ENCODE results near the gene LRRC74A.

The LRRC74A gene

GRCh38 chr14:76810953-76811400, 15.2 kb upstream of the LRRC74A start:
- no peak for DNase-seq (ENCODE audit: low spot score)

GRCh38 chr14:76811561-76811960, 14.6 kb upstream of the LRRC74A start:
- no peak for DNase-seq (ENCODE audit: low spot score)

GRCh38 chr14:76812093-76812421, 14.2 kb upstream of the LRRC74A start:
- DNase-seq (ENCODE audit: low spot score): no peak

GRCh38 chr14:76812422-76813383, 13.5 kb upstream of the LRRC74A start, which contains the start of gene ANGEL1:
ANGEL1 (minus strand) TSS chr14:76812882; CDS start chr14:76812827, 55 bp downstream.
- DNase-seq (ENCODE audit: low spot score): peak; percentile 68

GRCh38 chr14:76814726-76815645, 11.2 kb upstream of the LRRC74A start:
- no peak for DNase-seq (ENCODE audit: low spot score)

- DNase-seq (ENCODE audit: low spot score): no peak
Measured at GRCh38 chr14:76820700-76821099, 5.5 kb upstream of the LRRC74A start.

GRCh38 chr14:76827696-76828296, 1.6 kb downstream of the LRRC74A start:
- DNase-seq (ENCODE audit: low spot score): no peak

GRCh38 chr14:76828339-76829012, 2.3 kb downstream of the LRRC74A start:
- no peak for DNase-seq (ENCODE audit: low spot score)

GRCh38 chr14:76829013-76829365, 2.8 kb downstream of the LRRC74A start:
- no peak for DNase-seq (ENCODE audit: low spot score)

GRCh38 chr14:76829650-76830421, 3.6 kb downstream of the LRRC74A start:
- DNase-seq (ENCODE audit: low spot score): peak; percentile 26

GRCh38 chr14:76830556-76830955, 4.3 kb downstream of the LRRC74A start:
- no peak for DNase-seq (ENCODE audit: low spot score)

- no peak for DNase-seq (ENCODE audit: low spot score)
Measured at GRCh38 chr14:76832503-76832988, 6.3 kb downstream of the LRRC74A start.

- no peak for DNase-seq (ENCODE audit: low spot score)
Measured at GRCh38 chr14:76833011-76833410, 6.8 kb downstream of the LRRC74A start.

- DNase-seq (ENCODE audit: low spot score): no peak
Measured at GRCh38 chr14:76834241-76834661, 8.0 kb downstream of the LRRC74A start.

- no peak for DNase-seq (ENCODE audit: low spot score)
Measured at GRCh38 chr14:76836029-76836630, 9.9 kb downstream of the LRRC74A start.

GRCh38 chr14:76837524-76837923, 11.3 kb downstream of the LRRC74A start:
- DNase-seq (ENCODE audit: low spot score): no peak

GRCh38 chr14:76842414-76842813, 16.2 kb downstream of the LRRC74A start:
- DNase-seq (ENCODE audit: low spot score): no peak

GRCh38 chr14:76844223-76844622, 18.0 kb downstream of the LRRC74A start:
- DNase-seq (ENCODE audit: low spot score): no peak

GRCh38 chr14:76846331-76847047, 20.3 kb downstream of the LRRC74A start:
- DNase-seq (ENCODE audit: low spot score): no peak

GRCh38 chr14:76848879-76849278, 22.7 kb downstream of the LRRC74A start:
- DNase-seq (ENCODE audit: low spot score): no peak
